Measurements from ENCODE around the gene LDLRAD4. TPM values are rescaled to one million over a fixed set of nuclear protein-coding genes. Genes with fewer than 3 reads are reported as not detected.

The LDLRAD4 gene
- total and polyA plus RNA-seq, 2 experiments from 2014 or later = 0.73 to 1.9 TPM

GRCh38 chr18:13241893-13242175 is 23.3 kb downstream of the LDLRAD4 start:
- Histone ChIP-seq H3K9me2 (ENCODE audit: insufficient read depth) (no peaks in the 10 kb centered on the region), H2AFZ (no peak overlapping the region), H3K4me1 (ENCODE audit: insufficient read depth) (no peaks in the 10 kb centered on the region), H3K27ac (ENCODE audit: low read depth) (no peak overlapping the region), H3K4me2 (no peak overlapping the region), H4K20me1 (replicated peaks; ENCODE audit: insufficient read depth) (no peaks in the 10 kb centered on the region), H3K27me3 (ENCODE audit: insufficient read depth) (no peaks in the 10 kb centered on the region), H3K4me3 (no peak overlapping the region), H3K36me3 (ENCODE audit: insufficient read depth) (no peaks in the 10 kb centered on the region), H3K79me2 (replicated peaks; ENCODE audit: insufficient read depth) (no peaks in the 10 kb centered on the region), H3F3A (replicated peaks; ENCODE audit: low read depth) (no peaks in the 10 kb centered on the region)
- no peak overlapping the region for H3K4me3 Mint-ChIP-seq
- no peaks in the 10 kb centered on the region for H3K9me3 Mint-ChIP-seq
- no peaks in the 10 kb centered on the region for H3K36me3 Mint-ChIP-seq (ENCODE audit: low read depth)
- TF ChIP-seq ZNF331 (CRISPR knock-in tag; IDR thresholded peaks at IDR 0.05; ENCODE audit: low read depth) = no peak
- TF ChIP-seq EZH2 (IDR thresholded peaks at IDR 0.05; ENCODE audit: low read depth, unreplicated experiment) = no peak
- TF ChIP-seq NANOG (IDR thresholded peaks at IDR 0.05; ENCODE audit: borderline replicate concordance) = no peak
- TF ChIP-seq ETS1 (IDR thresholded peaks at IDR 0.05) = no peak
- no peak for TF ChIP-seq CREB1 (CRISPR knock-in tag; IDR thresholded peaks at IDR 0.05; ENCODE audit: low read depth)
- no peak for TF ChIP-seq ZNF114 (CRISPR knock-in tag; IDR thresholded peaks at IDR 0.05)
- H3K27ac Mint-ChIP-seq = no peak overlapping the region; the same call in 1 of the 2 replicates
- H3K27me3 Mint-ChIP-seq (ENCODE audit: insufficient read depth, low read depth, poor library complexity) = peaks cover 10% of the 10 kb centered on the region
- no peaks in the 10 kb centered on the region; the same call in 2 of the 3 replicates for H3K4me1 Mint-ChIP-seq
- DNase-seq (ENCODE audit: low spot score) (no peak), ATAC-seq (no peak)

GRCh38 chr18:13242797-13243196 is 24.2 kb downstream of the LDLRAD4 start:
- H3K27ac ChIP-seq (ENCODE audit: low read depth) = no peak overlapping the region
- no peak overlapping the region for H2AFZ ChIP-seq
- H3K27me3 Mint-ChIP-seq (ENCODE audit: insufficient read depth, low read depth, poor library complexity) = peaks cover 5% of the 10 kb centered on the region
- H3K36me3 ChIP-seq (ENCODE audit: insufficient read depth) = no peaks in the 10 kb centered on the region
- ATAC-seq = no peak
- no peak for DNase-seq (ENCODE audit: low spot score)
- H3K9me2 ChIP-seq (ENCODE audit: insufficient read depth) = no peaks in the 10 kb centered on the region
- no peaks in the 10 kb centered on the region for H3F3A ChIP-seq (replicated peaks; ENCODE audit: low read depth)
- H4K20me1 ChIP-seq (replicated peaks; ENCODE audit: insufficient read depth) = no peaks in the 10 kb centered on the region
- no peak overlapping the region for H3K4me3 ChIP-seq
- no peaks in the 10 kb centered on the region; the same call in 2 of the 3 replicates for H3K4me1 Mint-ChIP-seq
- no peaks in the 10 kb centered on the region for H3K27me3 ChIP-seq (ENCODE audit: insufficient read depth)
- no peaks in the 10 kb centered on the region for H3K36me3 Mint-ChIP-seq (ENCODE audit: low read depth)
- no peaks in the 10 kb centered on the region for H3K9me3 Mint-ChIP-seq
- H3K4me1 ChIP-seq (ENCODE audit: insufficient read depth) = no peaks in the 10 kb centered on the region
- no peaks in the 10 kb centered on the region for H3K79me2 ChIP-seq (replicated peaks; ENCODE audit: insufficient read depth)
- H3K4me2 ChIP-seq = no peak overlapping the region
- TF ChIP-seq EZH2 (IDR thresholded peaks at IDR 0.05; ENCODE audit: low read depth, unreplicated experiment) (no peak), ETS1 (IDR thresholded peaks at IDR 0.05) (no peak), CREB1 (CRISPR knock-in tag; IDR thresholded peaks at IDR 0.05; ENCODE audit: low read depth) (no peak), ZNF462 (CRISPR knock-in tag; IDR thresholded peaks at IDR 0.05) (no peak), CTCF (conservative IDR thresholded peaks at IDR 0.05; ENCODE audit: low read depth in 2 of 2) (no peak), NANOG (IDR thresholded peaks at IDR 0.05; ENCODE audit: borderline replicate concordance) (no peak), POLR2AphosphoS5 (IDR thresholded peaks at IDR 0.05; ENCODE audit: low read depth) (no peak)
- H3K27ac Mint-ChIP-seq = no peak overlapping the region
- no peak overlapping the region for H3K4me3 Mint-ChIP-seq

Data from GM23338 (cell line).